Mucosa of descending colon (tissue), 3 donors: ENCODE results near the gene MESP1. TPM values are rescaled to one million over a fixed set of nuclear protein-coding genes. Genes with fewer than 3 reads are reported as not detected.
A peak's percentile ranks its signal among the peaks of the same experiment; 100 is the strongest.

Experiments
- ATAC-seq: fragments of 200-7000 bp; cut with Tn5 transposase; one replicate; pipeline ENCODE4 v1.9.1; 2020; ENCODE audit warnings: mild to moderate bottlenecking, moderate library complexity
- DNase-seq, 3 donors: peaks; one replicate each; pipeline ENCODE4 v3.0.0-alpha.2; 2020
- H3K36me3 ChIP-seq: fragments of 200-600 bp; one replicate; pipeline ENCODE4 v1.8.0; 2021; ENCODE audit warnings: low read depth, mild to moderate bottlenecking
- H3K4me1 ChIP-seq: fragments of 200-600 bp; one replicate; pipeline ENCODE4 v1.8.0; 2021; ENCODE audit warnings: low read depth, mild to moderate bottlenecking
- H3K4me3 ChIP-seq: fragments of 200-600 bp; one replicate; pipeline ENCODE4 v1.8.0; 2021; ENCODE audit warnings: mild to moderate bottlenecking
- H3K9me3 ChIP-seq: fragments of 200-600 bp; one replicate; pipeline ENCODE4 v1.8.0; 2021; ENCODE audit warnings: mild to moderate bottlenecking
- CTCF ChIP-seq: fragments of 200-600 bp; IDR thresholded peaks from one replicate; pipeline ENCODE4 v1.8.0; 2022; ENCODE audit warnings: antibody characterized with exemption, mild to moderate bottlenecking
- intact Hi-C, 2 donors: fragments of 100-400 bp; cut with DNase I in 1 of 2; cut with micrococcal nuclease in 1 of 2; formaldehyde crosslinking; loops; one replicate each; pipeline versions ENCODE4 v1.11.0 to v1.11.1; 2022; cut with DNase I, micrococcal nuclease
- total RNA-seq, 3 donors: library from RNA; stranded (reverse); fragmentation: NEBNext Ultra II Directional in 2 of 3; extraction: Animal tissue kit (Norgen Biotek cat#: 25700) in 2 of 3; gene quantifications; one replicate each; pipeline versions ENCODE4 v1.2.1 to v1.2.4, GENCODE V29; 2021 to 2023
- donor health status: DM: no; HTN: no; CAD: no; lungs with moderate emphysema.
- donor health status: DM: no; HTN: no; CAD: no.
- donor health status: DM: no; HTN: yes; CAD: no.

MESP1 gene
- total RNA-seq, 3 donors from 2014 or later: 4.6 to 10.2 (median 8.5) TPM

- intact Hi-C loops: no loop called here
- DNase-seq (peak in 2 of 3 donors; percentile 46 to 47), ATAC-seq (no peak)
- H3K4me3 ChIP-seq: no peak overlapping the region
- TF ChIP-seq CTCF: no peak
- peaks cover 32% of the 10 kb centered on the region for H3K4me1 ChIP-seq
- no peaks in the 10 kb centered on the region for H3K9me3 ChIP-seq
- H3K36me3 ChIP-seq: no peaks in the 10 kb centered on the region
These were observed 26.2 kb upstream of the MESP1 start for GRCh38 chr15:89777073-89777751.

GRCh38 chr15:89776274-89777072 is 25.4 kb upstream of the MESP1 start, which contains the start of gene MESP2:
Gene MESP2 (plus strand): TSS chr15:89776332. CDS start chr15:89776358, 26 bp downstream.
- Histone ChIP-seq H3K9me3 (no peaks in the 10 kb centered on the region), H3K4me3 (no peak within 1 kb of the TSS), H3K4me1 (peaks cover 27% of the 10 kb centered on the region), H3K36me3 (no peaks in the 10 kb centered on the region)
- ATAC-seq (peak; percentile 78), DNase-seq (peak; percentile 82 to 91 (median 88))
- TF ChIP-seq CTCF: peak; percentile 25
- intact Hi-C loops: no loop called here

- H3K36me3 ChIP-seq: no peaks in the 10 kb centered on the region
- H3K4me1 ChIP-seq: peaks cover 22% of the 10 kb centered on the region
- DNase-seq (no peak), ATAC-seq (no peak)
- intact Hi-C loops: no loop called here
- no peak overlapping the region for H3K4me3 ChIP-seq
- H3K9me3 ChIP-seq: no peaks in the 10 kb centered on the region
- TF ChIP-seq CTCF: no peak
These were observed 24.8 kb upstream of the MESP1 start for GRCh38 chr15:89775815-89776214.

- no peaks in the 10 kb centered on the region for H3K9me3 ChIP-seq
- no peak for ATAC-seq
- H3K4me1 ChIP-seq: peaks cover 15% of the 10 kb centered on the region
- no peak overlapping the region for H3K4me3 ChIP-seq
- no peak for TF ChIP-seq CTCF
- no peaks in the 10 kb centered on the region for H3K36me3 ChIP-seq
- intact Hi-C loops: no loop called here
- peak in 1 of 3 donors; percentile 5 for DNase-seq
These were observed 23.4 kb upstream of the MESP1 start for GRCh38 chr15:89774492-89774891.

GRCh38 chr15:89772932-89773583 is 22.0 kb upstream of the MESP1 start:
- no peak for DNase-seq
- H3K4me1 ChIP-seq: peaks cover 11% of the 10 kb centered on the region
- no peak overlapping the region for H3K4me3 ChIP-seq
- H3K9me3 ChIP-seq: no peaks in the 10 kb centered on the region
- ATAC-seq: no peak
- H3K36me3 ChIP-seq: no peaks in the 10 kb centered on the region
- no peak for TF ChIP-seq CTCF
- intact Hi-C loops: no loop called here
